HCT116 (cell line): ENCODE measurements around the gene SLC6A13.

Experiments used
- CTCF ChIP-seq, 3 experiments: fragments of 200-600 bp in 1 of 3; sonication (generic) in 1 of 3; IDR thresholded peaks in 2 of 3; conservative IDR thresholded peaks in 1 of 3; 2 replicates each; pipeline ENCODE4 v1.5.1; 2012 to 2017; ENCODE audit warnings: low read depth in 2 of 3, low read length in 2 of 3, antibody characterized with exemption in 1 of 3, borderline replicate concordance in 1 of 3, control low read depth in 1 of 3, mild to moderate bottlenecking in 1 of 3, mixed read lengths in 1 of 3, mixed run types in 1 of 3, moderate library complexity in 1 of 3; ENCODE audit not compliant: insufficient read depth in 1 of 3
- POLR2A ChIP-seq: IDR thresholded peaks from 2 replicates; pipeline ENCODE4 v1.7.0; 2011; ENCODE audit warnings: borderline replicate concordance; ENCODE audit not compliant: insufficient read depth, insufficient read length; ENCODE audit errors: extremely low read depth
- RAD21 ChIP-seq: IDR thresholded peaks from 2 replicates; pipeline ENCODE4 v1.6.1; 2012; ENCODE audit warnings: low read depth, mild to moderate bottlenecking
- ZBTB33 ChIP-seq: IDR thresholded peaks from 2 replicates; pipeline ENCODE4 v1.6.1; 2011; ENCODE audit warnings: mild to moderate bottlenecking, low read length, moderate library complexity; ENCODE audit not compliant: insufficient replicate concordance; ENCODE audit errors: extremely low read depth

GRCh38 chr12:176321-177181 lies 86.1 kb downstream of the SLC6A13 start:
- no peak for TF ChIP-seq CTCF (IDR thresholded peaks at IDR 0.05 in 2 of 3, conservative IDR thresholded peaks at IDR 0.05 in 1 of 3; ENCODE audit: borderline replicate concordance in 1 of 3, insufficient read depth in 1 of 3, low read depth in 2 of 3, low read length in 2 of 3)
- TF ChIP-seq POLR2A, result no peak
- TF ChIP-seq RAD21, result no peak
- no peak for TF ChIP-seq ZBTB33
